GM21528 (cell line): ENCODE data around the gene DTX3.

Source experiments
- ATAC-seq: cut with Tn5 transposase; IDR thresholded peaks from one replicate; pipeline ENCODE4 v1.9.1; 2021; ENCODE audit warnings: mild to moderate bottlenecking, moderate library complexity; ENCODE audit not compliant: unreplicated experiment, low FRiP score

DTX3 gene

DNA sequence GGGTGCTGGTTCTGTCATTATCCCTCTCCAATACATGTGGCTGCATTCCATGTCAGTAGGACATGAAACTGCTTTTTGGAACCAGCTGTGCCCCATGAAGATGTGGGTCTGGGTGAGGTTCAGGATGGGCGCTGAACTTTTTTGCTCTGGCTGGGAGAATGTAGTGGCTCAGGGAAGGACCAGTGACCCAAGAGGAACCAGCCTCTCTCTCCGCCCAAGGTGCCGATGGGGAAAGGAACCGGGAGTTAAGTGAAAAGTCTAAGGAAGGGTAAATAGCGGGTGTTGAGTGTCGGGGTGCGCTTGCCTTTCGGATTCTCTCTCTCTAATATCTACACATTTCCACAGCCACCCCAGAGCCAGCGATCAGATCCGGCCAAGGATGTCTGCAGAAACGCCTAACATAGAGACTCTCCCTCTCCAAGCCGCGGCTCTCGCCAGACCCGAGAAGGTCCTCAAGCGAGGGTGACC lies 14.4 kb downstream of the DTX3 start:
- no peak for ATAC-seq

DNA sequence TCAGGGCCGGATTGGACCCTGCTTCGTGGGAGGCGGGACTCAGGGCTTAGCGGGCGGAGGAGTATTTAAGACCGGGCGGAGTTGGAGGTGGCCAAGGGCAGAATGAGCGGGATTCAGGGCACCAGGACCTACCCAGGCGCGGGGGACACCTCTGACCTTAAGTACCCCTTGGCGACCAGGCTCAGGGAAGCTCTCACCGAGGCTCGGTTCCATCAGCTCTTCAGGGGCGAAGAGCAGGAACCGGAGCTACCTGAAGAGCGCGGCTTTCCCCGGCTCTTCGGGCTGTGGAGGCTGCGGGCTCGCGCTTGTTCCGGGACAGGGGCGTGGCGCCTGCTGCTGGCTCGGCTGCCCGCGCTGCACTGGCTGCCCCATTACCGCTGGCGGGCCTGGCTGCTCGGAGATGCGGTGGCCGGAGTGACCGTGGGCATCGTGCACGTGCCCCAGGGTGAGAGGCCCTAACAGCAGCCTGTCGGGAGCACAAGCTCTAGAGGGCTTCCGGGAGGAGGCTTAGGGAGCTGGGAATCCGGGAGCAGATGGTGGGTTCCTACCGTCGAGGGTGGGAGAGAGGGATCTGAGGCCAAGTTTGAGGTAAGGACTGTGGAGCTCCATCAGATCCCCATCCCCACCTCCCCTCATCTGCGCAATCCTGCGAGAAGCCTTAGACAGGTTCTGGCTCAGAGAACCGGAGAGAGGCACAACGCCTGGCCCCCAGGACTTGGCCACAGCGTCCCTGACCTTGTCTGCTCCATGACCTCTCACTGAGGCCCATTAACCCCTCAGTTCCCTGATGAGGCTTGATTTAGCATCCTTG lies 15.0 kb downstream of the DTX3 start:
- no peak for ATAC-seq

DNA sequence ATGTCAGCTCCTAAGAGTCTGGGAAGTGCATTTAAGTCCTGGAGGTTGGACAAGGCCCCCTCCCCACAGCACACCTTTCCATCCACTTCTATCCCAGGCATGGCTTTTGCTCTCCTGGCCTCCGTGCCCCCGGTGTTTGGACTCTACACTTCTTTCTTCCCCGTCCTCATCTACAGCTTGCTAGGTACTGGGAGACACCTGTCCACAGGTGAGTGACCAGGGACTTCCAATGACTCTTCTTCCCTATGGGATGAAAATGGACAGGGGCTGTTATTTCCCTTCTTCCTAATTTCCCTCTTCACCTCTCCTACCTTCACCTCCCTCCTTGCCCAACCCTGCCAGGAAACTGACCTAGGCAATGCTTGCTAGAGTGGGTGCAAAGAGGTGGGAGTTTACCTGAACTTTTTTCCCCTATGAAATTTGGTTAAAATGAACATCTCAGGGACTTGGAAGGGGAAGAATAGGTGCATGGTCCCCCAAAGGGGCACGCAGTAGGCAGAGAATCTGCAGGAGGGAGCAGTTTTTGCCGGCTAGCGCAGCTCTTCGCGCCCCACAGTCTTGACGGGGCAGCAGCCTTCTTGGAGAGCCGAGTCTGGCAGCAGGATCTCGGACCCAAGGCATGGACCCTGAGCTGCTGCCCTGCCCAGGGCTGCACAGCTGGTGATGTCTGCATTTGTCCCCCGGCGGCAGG lies 15.8 kb downstream of the DTX3 start:
- ATAC-seq: no peak

DNA sequence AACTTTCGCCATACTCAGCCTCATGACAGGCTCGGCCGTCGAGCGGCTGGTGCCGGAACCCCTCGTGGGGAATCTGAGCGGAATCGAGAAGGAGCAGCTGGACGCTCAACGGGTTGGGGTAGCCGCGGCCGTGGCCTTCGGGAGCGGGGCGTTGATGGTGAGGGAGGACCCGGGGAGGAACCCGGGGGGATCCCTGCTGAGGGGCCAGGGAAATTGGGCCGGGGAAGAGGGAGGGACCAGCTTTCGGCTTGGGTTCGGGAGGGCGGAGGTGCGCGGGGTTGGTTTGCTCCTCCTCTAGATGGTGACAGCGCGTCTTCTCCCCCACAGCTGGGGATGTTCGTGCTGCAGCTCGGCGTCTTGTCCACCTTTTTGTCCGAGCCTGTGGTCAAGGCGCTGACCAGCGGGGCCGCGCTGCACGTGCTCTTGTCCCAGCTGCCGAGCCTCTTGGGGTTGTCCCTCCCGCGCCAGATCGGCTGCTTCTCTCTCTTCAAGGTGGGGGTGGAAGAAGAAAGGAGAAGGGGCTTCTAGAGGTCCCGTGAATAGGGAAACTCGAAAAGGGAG lies 16.4 kb downstream of the DTX3 start:
- no peak for ATAC-seq

DNA sequence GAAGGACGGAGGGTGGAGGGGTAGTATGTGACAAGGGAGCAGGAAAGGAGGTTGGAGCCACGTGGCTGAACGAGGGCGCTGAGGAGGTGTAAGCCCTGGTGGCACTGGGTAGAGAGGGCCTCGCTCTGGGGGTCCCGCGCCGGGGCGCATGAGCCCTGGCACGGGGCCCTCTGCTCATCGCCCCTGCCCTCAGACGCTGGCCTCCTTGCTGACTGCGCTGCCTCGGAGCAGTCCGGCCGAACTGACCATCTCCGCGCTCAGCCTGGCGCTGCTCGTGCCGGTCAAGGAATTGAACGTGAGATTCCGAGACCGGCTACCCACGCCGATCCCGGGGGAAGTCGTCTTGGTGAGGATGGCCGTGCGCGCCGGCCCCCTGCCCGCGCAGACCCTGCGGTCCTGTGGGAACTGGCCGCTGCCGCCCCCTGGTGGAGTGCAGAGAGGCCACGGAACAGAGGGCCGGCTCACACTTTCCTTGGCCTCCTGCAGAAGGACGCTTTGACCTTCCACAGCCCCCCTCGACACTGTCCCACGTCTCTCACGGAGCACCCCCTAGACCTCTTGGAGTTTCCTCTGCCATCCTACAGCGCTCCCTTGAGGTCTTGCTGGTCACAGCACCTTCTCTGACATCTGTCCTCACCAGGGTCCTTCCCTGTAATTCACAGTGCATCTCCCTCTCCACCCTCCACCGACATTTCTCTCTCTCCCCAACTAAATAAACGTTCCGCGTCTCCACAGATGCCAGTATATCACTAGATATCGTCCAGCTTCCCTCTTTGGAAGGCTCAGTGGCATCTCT lies 17.1 kb downstream of the DTX3 start:
- ATAC-seq: no peak

DNA sequence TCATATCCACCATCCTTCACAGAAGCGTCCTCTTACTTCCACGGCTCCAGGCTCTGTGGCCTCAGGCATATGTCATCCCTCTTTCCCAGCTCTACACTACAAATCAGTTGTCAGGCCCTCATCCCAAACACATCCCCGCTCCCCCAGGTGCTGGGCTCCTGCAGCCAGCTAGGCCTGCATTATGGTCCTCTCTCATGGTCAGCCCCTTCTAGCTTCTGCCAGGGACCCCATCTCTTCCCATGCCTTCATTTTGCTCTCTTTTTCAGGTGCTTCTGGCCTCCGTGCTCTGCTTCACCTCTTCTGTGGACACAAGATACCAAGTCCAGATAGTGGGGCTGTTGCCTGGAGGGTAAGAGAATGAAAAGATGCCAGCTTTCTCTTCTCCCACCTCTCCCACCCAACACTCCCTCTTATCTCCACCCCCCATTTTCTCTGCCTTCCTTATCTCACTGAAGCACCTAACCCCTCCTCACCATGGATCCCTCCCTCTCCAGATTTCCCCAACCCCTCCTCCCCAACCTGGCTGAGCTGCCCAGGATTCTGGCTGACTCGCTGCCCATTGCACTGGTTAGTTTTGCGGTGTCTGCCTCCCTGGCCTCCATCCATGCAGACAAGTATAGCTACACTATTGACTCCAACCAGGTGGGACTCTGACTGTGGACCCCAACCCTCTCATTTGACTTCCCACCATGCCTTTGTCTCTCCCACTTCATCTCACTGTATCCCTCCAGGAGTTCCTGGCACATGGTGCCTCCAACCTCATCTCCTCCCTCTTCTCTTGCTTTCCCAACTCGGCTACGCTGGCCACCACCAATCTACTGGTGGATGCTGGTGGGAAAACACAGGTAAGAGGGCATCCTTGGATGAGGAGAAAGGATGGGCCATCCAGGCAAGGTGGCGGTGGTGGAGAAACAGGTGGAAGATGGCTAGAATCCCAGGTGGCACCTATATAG lies 17.9 kb downstream of the DTX3 start:
- ATAC-seq: no peak

DNA sequence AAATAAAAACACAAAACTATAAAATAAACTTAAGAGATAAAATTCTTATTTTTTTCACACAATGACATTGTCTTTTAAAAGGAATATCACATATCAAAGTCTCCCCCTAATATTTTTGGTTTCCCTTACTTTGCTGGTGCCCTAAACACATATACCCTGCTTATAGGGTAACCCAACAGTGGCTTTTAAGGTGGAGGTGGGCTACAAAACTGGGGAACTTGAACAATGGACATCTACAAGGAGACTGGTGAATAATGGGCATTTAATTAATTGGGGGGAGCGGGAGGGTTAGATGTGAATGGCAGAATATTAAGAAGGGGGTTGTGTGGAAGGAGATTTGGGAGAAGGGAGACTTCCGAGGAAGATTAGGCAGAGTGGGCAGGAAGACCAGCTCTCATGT lies 18.8 kb downstream of the DTX3 start:
- no peak for ATAC-seq

DNA sequence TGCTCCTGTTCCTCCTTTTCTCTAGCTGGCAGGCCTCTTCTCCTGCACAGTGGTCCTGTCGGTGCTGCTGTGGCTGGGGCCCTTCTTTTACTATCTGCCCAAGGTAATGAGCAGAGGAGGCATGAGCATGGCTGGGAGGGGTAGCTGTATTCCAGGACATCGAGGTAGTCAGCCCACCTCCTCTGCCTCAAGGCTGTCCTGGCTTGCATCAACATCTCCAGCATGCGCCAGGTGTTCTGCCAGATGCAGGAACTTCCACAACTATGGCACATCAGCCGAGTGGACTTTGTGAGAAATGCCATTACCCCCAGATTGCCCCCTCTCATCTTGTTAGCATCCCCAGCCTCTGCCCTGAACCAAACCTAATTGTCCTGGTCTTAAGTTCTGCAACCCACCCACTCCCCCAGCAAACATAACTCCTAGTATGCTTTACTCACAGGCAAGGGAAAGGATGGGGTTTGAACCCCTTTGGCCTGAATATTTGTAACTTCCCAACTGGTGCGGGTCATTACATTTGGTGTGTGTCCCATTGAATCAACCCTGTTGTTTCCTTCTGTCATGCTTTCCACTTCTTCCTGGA lies 19.3 kb downstream of the DTX3 start:
- no peak for ATAC-seq

DNA sequence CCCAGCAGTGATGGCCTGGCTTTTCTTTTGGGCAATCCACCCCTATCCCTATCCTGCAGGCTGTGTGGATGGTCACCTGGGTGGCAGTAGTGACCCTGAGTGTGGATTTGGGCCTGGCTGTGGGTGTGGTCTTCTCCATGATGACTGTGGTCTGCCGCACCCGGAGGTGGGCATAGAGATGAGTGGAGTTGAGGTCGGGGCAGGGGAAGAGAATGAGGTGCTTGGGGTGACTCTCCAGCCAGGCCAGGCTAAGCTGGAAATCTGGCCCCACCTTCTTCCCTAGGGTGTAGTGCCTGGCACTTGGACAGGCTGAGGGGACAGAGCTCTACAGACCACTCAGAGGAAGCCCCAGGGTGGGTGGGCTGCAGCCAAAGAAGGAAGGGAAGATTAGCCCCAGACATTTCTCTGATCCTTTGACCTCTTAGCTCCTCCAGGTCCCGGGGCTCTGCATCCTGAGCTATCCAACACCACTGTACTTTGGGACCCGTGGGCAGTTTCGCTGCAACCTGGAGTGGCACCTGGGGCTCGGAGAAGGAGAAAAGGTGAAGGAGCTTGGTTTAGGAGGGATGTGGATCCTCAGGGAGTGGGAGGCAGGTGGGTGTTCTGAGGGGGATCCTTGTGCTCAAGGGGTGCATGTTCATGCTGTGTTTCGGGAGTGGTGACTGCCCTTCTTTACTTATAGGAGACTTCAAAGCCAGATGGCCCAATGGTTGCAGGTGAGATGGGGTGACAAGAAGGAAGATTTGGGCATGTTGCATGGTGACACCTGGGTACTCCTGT lies 20.0 kb downstream of the DTX3 start:
- no peak for ATAC-seq

DNA sequence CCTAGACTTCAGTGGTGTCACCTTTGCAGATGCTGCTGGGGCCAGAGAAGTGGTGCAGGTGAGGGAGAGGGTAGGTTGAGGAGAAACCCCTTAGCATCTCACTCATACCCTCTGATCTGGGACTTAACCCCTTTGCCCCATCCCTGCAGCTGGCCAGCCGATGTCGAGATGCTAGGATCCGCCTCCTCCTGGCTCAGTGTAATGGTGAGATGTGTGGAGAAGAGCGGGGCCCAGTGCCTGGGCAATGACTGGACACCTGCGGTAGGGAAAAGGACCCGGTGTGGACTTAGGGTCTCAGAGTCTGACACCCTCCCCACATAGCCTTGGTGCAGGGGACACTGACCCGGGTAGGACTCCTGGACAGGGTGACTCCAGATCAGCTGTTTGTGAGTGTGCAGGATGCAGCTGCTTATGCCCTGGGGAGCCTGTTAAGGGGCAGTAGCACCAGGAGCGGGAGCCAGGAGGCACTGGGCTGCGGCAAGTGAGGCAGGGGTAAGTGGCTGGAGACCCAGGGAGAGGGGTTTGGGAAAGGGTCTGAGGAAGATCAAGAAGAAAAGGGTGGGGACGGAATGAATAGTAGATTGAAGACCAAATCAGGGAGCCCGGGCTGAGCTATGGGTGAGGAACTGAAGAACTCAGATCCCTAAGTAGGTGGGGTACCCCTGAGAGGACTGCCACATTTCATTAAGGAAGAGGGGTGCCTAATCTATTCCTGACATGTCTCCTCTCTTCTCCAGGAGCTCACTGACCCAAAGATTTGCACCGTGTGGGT lies 20.8 kb downstream of the DTX3 start:
- ATAC-seq: no peak

DNA sequence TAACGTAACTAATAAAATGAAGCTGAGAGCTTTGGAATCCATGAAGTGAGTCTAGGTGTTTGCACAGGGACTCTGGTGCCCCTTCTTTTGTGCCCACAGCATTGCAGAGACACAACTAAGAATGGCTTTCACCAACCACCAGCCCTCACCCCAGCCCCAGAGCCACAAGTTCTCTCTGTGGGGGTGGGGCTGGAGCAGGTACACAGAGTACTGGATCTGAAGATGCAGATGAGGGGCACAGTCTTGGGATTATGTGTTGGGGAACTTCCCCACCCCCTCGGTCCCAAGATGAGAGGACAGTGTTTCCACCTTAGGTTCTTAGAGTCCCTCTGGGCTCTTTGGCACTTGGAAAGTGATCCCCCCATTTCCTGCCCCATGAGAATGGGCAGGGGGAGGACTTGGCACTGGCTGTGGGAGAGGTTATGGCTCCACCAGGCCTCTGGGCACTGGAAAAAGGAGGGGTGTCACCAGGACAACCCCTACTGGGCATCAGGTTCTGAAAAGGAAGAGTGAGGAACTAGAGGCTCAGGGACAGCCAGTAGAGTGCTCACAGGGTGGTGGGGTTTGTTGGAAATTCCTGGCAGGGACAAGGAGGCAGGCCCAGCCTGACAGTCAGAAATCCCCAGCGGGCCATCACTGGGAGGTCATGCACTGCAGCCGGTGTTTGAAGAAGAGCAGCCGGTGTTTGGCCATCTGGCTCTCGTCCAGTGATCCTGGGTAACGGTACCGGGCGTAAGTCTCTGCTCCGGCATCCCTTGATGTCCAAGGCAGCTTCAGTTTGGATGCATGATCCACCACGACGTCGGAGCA lies 21.7 kb downstream of the DTX3 start:
- ATAC-seq: no peak

DNA sequence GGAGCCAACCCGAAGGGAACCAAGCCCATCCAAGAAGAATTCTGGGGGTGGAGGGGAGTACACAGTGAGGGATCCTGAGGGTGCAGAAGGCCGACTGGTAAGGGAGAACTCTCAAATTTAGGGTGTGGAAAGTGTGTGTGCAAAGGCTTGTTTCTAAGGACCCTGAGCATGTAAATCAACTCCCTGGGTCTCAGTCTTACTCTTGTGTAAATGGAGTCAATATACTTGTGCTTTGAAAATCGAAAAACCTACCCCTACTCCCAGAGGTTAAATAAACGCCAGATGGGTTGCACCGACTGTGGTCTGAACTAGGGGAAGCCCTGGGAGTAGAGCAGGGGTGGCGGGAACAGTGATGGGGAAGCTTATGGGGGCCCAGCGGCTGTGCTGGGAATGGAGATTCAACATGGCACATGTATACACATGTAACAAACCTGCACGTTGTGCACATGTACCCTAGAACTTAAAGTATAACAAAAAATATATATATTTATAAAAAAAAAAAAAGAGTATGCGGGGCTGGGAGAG lies 22.4 kb downstream of the DTX3 start:
- no peak for ATAC-seq

DNA sequence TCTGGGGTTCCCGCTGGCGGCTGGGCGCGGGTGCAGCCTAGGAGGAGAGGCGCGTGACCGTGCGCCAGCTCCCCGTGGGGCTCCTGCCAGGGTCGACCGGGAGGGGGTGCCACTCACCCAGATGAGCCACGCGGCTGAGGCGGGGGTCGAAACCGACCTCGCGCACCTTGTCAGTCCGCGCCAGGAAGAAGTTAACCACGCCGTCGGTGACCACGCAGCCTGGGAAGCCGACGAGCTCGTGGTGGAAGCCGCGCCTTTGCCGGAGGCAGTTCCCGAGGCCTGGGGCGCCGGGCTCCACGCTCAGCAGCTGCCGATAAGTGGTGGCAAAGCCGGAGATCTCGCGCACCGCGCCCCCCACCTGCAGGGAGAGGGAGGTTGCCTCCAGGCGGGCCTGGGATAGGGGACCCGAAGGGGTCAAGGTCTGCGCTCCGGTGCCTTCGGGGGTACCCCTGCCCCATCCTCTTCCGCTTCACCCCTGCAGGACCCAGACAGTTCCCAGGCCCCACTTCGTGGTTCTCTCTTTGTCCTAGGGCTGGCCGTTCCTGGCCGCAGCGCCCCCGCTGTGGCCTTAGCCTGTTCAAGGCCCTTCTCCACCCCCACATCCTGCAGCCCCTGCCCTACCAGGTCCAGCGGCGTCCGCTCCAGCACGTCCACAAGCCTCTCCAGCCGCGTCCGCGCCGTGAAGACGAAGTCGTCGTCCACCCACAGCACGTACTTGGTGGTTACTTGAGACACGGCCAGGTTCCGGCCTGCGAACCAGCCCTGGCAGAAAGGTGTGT lies 23.1 kb downstream of the DTX3 start:
- no peak for ATAC-seq

DNA sequence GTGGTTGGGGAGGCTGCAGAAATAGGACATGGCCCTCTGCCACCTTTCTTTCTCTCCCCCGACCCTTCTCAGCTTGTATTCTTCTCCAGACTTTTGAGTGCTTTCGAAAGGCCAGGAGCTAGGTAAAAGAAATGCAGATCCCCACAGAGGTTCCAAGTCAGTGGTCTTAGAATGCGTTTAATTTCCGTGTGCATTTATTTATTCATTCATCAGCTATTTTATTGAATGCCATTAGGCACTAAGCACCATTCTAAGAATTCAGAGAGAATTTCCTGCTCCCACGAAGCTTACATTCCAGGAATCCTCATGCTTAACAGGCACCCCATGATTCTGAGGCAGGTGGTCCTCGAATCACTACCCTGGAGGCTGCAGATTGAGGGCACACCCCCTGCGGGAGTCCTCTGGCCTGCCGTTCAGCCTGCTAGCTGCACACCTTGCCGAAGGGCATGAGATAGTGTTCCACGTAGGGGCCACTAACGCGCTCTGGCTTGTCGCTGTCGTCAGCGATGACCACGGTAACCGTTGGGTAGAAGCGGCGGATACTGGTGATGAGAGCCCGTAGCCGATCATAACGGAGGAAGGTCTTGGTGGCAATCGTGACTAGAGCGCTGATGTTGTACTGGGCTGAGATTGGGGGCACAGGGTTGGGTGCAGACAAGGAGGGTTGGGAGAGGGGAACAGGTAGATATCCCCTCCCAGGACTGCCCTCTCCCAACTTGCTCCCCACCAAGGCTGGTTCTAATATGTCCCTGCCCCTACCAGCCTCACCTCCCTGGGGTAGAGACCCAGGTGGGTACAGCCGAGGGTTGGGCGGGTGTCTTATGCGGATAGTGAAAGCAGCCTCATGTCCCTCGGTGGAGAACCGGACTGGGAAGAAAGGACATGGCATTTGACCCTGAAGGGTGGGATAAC lies 23.9 kb downstream of the DTX3 start:
- ATAC-seq: no peak

DNA sequence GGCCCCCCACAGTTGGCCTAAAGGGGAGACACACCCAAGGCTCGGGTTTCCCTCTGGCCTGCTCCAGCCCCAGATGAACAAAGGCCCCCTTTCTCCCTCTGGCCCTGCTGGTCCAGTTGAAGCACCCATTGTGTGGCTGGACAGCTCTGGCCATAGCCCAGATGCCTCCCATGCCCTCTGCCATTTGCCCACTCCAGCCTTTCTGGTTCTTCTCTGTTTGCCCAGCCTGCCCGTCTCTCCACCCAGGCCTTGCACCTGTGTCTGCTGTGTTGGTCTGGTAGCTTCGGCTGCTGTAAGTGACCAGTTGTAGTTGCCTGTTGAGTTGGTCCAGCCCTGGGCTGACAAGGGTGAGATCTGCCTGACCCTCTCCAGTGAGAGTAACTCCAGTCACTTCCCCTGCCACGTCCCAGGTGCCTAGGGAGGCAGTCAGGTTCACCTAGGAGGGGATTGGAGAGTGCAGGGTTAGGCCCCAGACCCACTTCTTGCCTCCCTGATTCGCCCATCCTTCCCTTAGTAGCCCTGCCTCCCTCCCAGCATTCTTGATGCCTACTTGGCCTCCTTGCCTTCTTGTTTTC lies 25.4 kb downstream of the DTX3 start:
- no peak for ATAC-seq
